NCI-H128 (cell line): ENCODE data around the gene SLC16A12.
"Not testable (repeated sequence)": the region's sequence is repeated elsewhere in the genome, so short reads cannot be mapped to it uniquely, and the experiment has no call there.

Experiments used
- DNase-seq: peaks from one replicate; lab custom pipeline; 2025; ENCODE audit not compliant: unreplicated experiment; lab: John Stamatoyannopoulos, UW

Gene SLC16A12

GRCh38 chr10:89474452-89474851 lies 60.9 kb downstream of the SLC16A12 start:
- DNase-seq = no peak

GRCh38 chr10:89471110-89471809 lies 64.1 kb downstream of the SLC16A12 start:
- no peak for DNase-seq

DNA sequence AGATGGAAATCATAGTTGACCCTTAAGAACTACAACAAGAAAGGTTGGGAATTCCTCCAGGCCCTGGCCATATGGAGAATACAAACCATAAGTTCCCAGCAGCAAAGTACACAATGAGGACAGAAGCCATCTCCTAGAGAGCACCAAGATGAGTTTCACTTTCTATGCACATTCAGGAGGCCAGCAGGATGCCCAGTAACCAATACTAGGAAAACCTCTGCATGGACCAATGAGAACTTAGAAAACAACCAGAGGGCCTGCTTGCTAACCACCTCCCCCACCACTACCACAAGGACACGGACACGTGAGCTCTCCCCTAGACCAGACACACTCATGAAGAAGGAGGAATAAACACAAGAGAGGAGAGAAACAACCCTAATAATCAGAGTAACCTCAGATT lies 64.8 kb downstream of the SLC16A12 start:
- DNase-seq = no peak

GRCh38 chr10:89469517-89469916 lies 65.9 kb downstream of the SLC16A12 start:
- no peak for DNase-seq

GRCh38 chr10:89468191-89468965 lies 67.0 kb downstream of the SLC16A12 start:
- no peak for DNase-seq

- no peak for DNase-seq
Measured at GRCh38 chr10:89466599-89467035, 68.8 kb downstream of the SLC16A12 start.

GRCh38 chr10:89465196-89465595 lies 70.2 kb downstream of the SLC16A12 start:
- DNase-seq = no peak

DNA sequence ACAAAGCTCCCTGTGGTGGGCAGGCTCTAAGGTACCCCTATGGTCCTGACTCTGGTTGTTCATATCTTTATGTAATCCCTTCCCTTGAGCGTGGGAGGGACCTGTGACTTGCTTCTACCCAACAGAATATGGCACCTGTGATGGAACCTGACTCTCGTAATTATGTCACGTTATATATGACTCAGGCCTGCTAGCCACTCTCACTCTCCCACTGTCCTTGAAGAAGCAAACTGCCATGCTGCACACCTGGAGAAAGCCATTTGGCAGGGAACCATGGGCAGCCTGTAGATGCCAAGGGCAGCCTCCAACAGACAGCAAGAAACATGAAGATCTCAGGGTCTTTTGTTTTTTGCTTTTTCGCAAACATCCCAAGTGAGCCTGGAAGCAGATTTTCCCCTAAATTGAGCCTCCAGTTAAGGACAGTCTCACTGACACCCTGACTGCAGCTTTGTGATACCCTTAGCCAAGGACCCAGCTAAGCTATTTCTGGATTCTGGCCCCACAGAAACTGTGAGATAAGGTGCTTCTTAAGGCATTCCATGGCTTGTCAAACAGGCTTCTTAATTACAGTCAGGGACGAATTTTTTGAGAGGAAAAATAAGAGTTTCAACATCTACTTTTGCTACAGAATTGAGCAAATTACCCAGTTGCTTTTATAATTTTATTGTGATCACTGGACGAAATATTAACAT lies 71.4 kb downstream of the SLC16A12 start:
- DNase-seq = no peak

- DNase-seq = no peak
Measured at GRCh38 chr10:89458784-89459183, 76.6 kb downstream of the SLC16A12 start.

- DNase-seq = no peak
Measured at GRCh38 chr10:89458291-89458690, 77.1 kb downstream of the SLC16A12 start.

DNA sequence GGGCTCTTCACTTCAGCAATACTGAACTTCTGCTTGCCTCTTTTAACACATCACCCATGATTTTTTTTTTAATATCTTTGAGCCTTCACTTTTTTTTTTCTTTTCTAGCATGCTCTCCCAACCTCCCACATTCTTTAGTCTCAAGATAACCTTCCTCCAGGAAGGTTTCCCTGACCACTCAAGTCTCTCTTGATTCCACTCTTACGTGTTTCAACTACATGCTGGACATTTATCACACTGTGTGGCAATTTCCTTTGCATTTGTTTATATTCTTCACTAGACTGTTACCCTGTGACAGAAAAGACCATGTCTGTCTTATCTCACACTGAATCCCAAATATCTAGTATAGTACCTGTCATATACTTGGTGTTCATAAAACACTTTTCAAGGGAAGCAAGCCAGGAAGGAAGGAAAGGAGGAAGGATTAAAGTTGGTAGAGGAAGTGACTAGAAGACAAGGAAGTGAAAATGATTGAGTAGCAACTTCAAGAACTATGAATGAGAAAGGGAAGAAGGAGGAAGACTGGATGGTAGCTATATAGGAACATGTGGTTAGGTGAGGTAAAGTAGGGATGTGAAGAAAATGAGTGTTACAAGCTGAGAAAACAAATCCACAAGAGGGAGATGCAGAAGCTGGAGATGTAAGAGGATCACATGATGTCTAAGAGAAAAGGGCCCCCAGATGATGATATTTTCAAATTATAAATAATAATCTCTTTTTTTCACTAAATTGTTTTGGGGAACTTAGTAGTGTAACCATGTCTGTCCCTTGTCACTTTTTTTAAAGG lies 80.6 kb downstream of the SLC16A12 start:
- no peak for DNase-seq

DNA sequence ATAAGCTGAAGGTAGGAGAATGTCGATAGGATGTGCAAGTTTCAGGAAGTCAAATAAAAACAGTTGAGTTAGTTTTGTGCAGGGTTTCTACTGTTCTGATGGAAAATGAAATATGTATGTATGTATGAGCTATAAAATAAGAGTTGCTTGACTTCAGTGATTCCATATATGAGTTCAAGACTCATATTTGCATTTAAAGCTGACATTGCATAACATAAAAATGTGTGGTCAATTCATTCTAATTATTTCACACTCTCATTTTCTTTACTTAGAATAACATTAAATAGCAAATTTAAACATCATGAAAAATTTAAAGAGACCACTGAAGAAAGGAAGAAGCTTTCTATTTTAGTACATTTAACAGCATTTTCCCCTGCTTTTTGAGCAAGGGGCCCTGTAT lies 83.2 kb downstream of the SLC16A12 start:
- no peak for DNase-seq

- DNase-seq = no peak
Measured at GRCh38 chr10:89450901-89451300, 84.5 kb downstream of the SLC16A12 start.

DNA sequence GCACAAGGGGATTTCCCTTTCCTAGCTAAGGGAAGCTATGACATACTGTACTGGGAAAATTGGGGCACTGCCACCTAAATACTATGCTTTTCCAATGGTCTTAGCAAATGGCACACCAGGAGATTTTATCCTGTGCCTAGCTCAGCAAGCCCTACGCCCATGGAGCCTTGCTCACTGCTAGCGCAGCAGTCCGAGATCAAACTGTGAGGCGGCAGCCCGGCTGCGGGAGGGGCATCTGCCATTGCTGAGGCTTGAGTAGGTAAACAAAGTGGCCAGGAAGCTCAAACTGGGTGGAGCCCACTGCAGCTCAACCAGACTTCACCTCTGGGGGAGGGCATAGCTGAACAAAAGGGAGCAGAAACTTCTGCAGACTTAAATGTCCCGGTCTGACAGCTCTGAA lies 90.6 kb downstream of the SLC16A12 start:
- not testable (repeated sequence) for DNase-seq

GRCh38 chr10:89442289-89442688 lies 93.1 kb downstream of the SLC16A12 start:
- no peak for DNase-seq

DNA sequence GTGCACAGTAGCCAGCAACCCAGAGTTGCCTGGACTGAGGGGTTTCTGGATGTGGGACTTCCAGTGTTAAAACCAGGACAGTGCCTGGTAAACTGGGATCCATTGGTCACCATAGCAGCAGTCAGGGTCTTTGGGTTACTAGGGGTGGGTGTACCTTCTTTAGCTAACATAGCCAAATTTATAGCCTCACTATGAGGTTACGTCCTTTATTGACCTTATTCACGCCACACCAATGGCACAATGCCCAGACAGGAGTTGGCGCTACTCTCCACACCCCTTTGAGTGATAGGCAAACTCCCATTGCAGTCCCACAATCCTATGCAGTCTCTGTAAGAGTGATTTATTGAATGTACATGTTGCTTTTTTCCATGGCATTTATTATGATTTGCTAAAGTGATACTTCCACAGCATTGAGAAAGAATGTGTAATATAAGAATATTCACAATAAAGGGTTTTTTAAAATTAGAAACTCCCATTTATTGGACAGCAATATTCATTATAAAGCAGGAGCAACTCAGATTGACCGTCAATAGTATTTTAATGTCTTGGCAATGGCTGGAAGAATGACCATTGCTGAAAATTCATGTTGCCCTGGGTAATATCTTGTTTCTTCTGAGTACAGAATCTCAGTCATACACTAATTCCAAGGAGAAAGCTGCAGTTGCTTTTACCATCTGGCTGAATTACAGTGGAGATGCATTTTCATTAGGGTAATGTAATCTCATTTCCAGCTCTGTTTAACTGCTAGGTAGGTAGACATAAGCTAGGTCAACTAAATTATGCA lies 95.0 kb downstream of the SLC16A12 start:
- DNase-seq = no peak

GRCh38 chr10:89438525-89438924 lies 96.9 kb downstream of the SLC16A12 start:
- DNase-seq = no peak

DNA sequence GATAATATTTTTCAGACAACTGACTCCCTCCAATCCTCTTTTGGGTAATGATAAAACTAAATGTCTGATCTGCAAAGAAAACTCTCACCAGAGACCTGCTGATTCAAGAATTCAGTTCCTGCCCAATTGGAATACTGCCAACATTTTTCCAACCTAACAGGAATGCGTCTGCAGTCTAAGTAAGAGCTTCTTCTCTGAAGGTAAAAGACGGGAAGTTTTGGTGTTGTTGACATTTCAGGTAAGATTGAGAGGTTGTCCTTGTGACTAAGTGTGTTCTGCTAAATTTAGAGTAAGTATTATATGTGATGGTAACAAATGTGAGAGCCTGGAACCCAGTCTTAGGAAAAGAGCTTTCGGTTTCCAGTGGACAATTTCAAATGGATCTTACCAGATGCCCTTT lies 103.4 kb downstream of the SLC16A12 start:
- no peak for DNase-seq

- DNase-seq = no peak
Measured at GRCh38 chr10:89428877-89429276, 106.5 kb downstream of the SLC16A12 start.

GRCh38 chr10:89427629-89428028 lies 107.8 kb downstream of the SLC16A12 start:
- DNase-seq = no peak
